HepG2 (cell line): Measurements from ENCODE around the gene PRKG1. TPM values are rescaled to one million over a fixed set of nuclear protein-coding genes. Genes with fewer than 3 reads are reported as not detected.

ENCODE experiments used
- ATAC-seq: fragments of 200-7000 bp; cut with Tn5 transposase; 3 replicates; pipeline ENCODE4 v1.9.1; 2020; ENCODE audit warnings: mild to moderate bottlenecking, moderate library complexity
- BruUV-seq: library from RNA; stranded (reverse); fragments of 400-500 nt; replicated peaks from 2 replicates; lab custom pipeline; 2021; lab: Mats Ljungman, UMichigan
- CTCF ChIA-PET: fragments of 300-600 bp; formaldehyde crosslinking; extraction: SDS; loops from one replicate; lab custom pipeline; 2021; ENCODE audit warnings: low total read pairs, inconsistent platforms, low intra/inter-chr PET ratio; lab: Yijun Ruan, JAX
- POLR2A ChIA-PET: fragments of 350-600 bp; sonication (Branson Sonifier 250); formaldehyde crosslinking; loops from one replicate; lab custom pipeline; 2020; ENCODE audit warnings: antibody characterized with exemption, inconsistent platforms; lab: Yijun Ruan, JAX
- DNase-seq: peaks from one replicate; pipeline ENCODE4 v3.0.0-alpha.2; 2015; ENCODE audit warnings: low spot score
- FAIRE-seq: peaks from 3 replicates; lab custom pipeline; 2011; peaks lifted over from hg19 to GRCh38; lab: Jason Lieb, UNC
- H2AFZ ChIP-seq: one replicate; pipeline ENCODE4 v1.6.1; 2011; ENCODE audit warnings: low read length, inconsistent platforms
- H3K27ac ChIP-seq: fragments of 300-600 bp; 3 replicates; pipeline ENCODE4 v1.8.0; 2011; ENCODE audit warnings: mixed run types, mild to moderate bottlenecking, mixed read lengths, low read length, inconsistent platforms; ENCODE audit not compliant: insufficient read depth; ENCODE audit errors: extremely low read length
- H3K27me3 ChIP-seq, 2 experiments: fragments of 200-600 bp in 1 of 2; 2 replicates in 1 of 2; 3 replicates in 1 of 2; pipeline versions ENCODE4 v1.6.0 to v1.8.0; 2011; ENCODE audit warnings: low read length in 2 of 2, mild to moderate bottlenecking in 2 of 2, moderate library complexity in 2 of 2, inconsistent platforms in 1 of 2; ENCODE audit not compliant: insufficient read depth in 2 of 2, control insufficient read depth in 1 of 2
- H3K36me3 ChIP-seq, 2 experiments: fragments of 200-600 bp in 1 of 2; replicated peaks in 1 of 2; 2 replicates in 1 of 2; 3 replicates in 1 of 2; pipeline versions ENCODE4 v1.5.1 to v1.8.0; 2011; ENCODE audit warnings: low read length in 2 of 2, inconsistent platforms in 1 of 2; ENCODE audit not compliant: insufficient read depth in 2 of 2, control insufficient read depth in 1 of 2
- H3K4me1 ChIP-seq: 2 replicates; pipeline ENCODE4 v1.5.1; 2012; ENCODE audit warnings: low read length, inconsistent platforms; ENCODE audit not compliant: insufficient read depth
- H3K4me2 ChIP-seq: 2 replicates; pipeline ENCODE4 v1.6.0; 2011; ENCODE audit warnings: low read depth, low read length, inconsistent platforms
- H3K4me3 ChIP-seq, 3 experiments: fragments of 200-600 bp in 1 of 3; sonication (generic), shearing (Covaris generic) in 1 of 3; replicated peaks in 1 of 3; 2 replicates each; pipeline ENCODE4 v1.5.1; 2011 to 2016; ENCODE audit warnings: low read length in 3 of 3, inconsistent platforms in 2 of 3, low read depth in 2 of 3, mild to moderate bottlenecking in 2 of 3, control low read depth in 1 of 3, mixed read lengths in 1 of 3; ENCODE audit not compliant: insufficient read depth in 1 of 3
- H3K79me2 ChIP-seq: one replicate; pipeline ENCODE4 v1.6.1; 2011; ENCODE audit warnings: low read length, inconsistent platforms; ENCODE audit not compliant: insufficient read depth
- H3K9ac ChIP-seq: 2 replicates; pipeline ENCODE4 v1.6.0; 2011; ENCODE audit warnings: mild to moderate bottlenecking, low read depth, low read length, inconsistent platforms; ENCODE audit not compliant: insufficient read depth
- H3K9me3 ChIP-seq: 2 replicates; pipeline ENCODE4 v1.5.1; 2012; ENCODE audit warnings: mild to moderate bottlenecking, low read length
- H4K20me1 ChIP-seq: 2 replicates; pipeline ENCODE4 v1.6.0; 2011; ENCODE audit warnings: inconsistent platforms, mild to moderate bottlenecking, low read length, moderate library complexity; ENCODE audit not compliant: insufficient read depth
- ATM ChIP-seq: fragments of 450-650 bp; IDR thresholded peaks from 2 replicates; pipeline ENCODE4 v1.7.1; 2017; ENCODE audit warnings: mild to moderate bottlenecking, borderline replicate concordance
- BRD4 ChIP-seq: sonication (generic); formaldehyde crosslinking; IDR thresholded peaks from 2 replicates; pipeline ENCODE4 v1.4.0; 2020; ENCODE audit warnings: missing genetic modification reagents
- CEBPB ChIP-seq: IDR thresholded peaks from 2 replicates; pipeline ENCODE4 v1.6.1; 2011; ENCODE audit warnings: low read depth, low read length, improper control_type of control experiment, borderline replicate concordance
- CSRNP2 ChIP-seq: sonication (generic); formaldehyde crosslinking; conservative IDR thresholded peaks from 2 replicates; pipeline ENCODE4 v1.8.0; 2022; ENCODE audit warnings: low read depth, missing genetic modification reagents
- FOXK2 ChIP-seq: fragments of 450-650 bp; IDR thresholded peaks from 2 replicates; pipeline ENCODE4 v1.6.1; 2016
- HOXD1 ChIP-seq: sonication (generic); formaldehyde crosslinking; IDR thresholded peaks from 2 replicates; pipeline ENCODE4 v1.5.0; 2020; ENCODE audit warnings: missing genetic modification reagents
- ISL2 ChIP-seq: sonication (generic); formaldehyde crosslinking; IDR thresholded peaks from 2 replicates; pipeline ENCODE4 v1.5.0; 2020; ENCODE audit warnings: missing genetic modification reagents
- MED8 ChIP-seq: sonication (generic); formaldehyde crosslinking; IDR thresholded peaks from 2 replicates; pipeline ENCODE4 v1.8.1; 2023; ENCODE audit warnings: mild to moderate bottlenecking, missing genetic modification reagents; ENCODE audit not compliant: insufficient replicate concordance
- MTF1 ChIP-seq: sonication (generic); formaldehyde crosslinking; IDR thresholded peaks from 2 replicates; pipeline ENCODE4 v1.5.0; 2020; ENCODE audit warnings: missing genetic modification reagents
- MXD4 ChIP-seq: IDR thresholded peaks from 2 replicates; pipeline ENCODE4 v1.6.1; 2016; ENCODE audit warnings: mild to moderate bottlenecking, missing biosample characterization, missing genetic modification reagents
- NR2C2 ChIP-seq: sonication (generic); formaldehyde crosslinking; IDR thresholded peaks from 2 replicates; pipeline ENCODE4 v1.4.0; 2020; ENCODE audit warnings: missing genetic modification reagents, mild to moderate bottlenecking, moderate library complexity, borderline replicate concordance
- NRL ChIP-seq: sonication (generic); formaldehyde crosslinking; IDR thresholded peaks from 2 replicates; pipeline ENCODE4 v1.5.0; 2020; ENCODE audit warnings: missing genetic modification reagents, mild to moderate bottlenecking, moderate library complexity, borderline replicate concordance
- PBX2 ChIP-seq: IDR thresholded peaks from 2 replicates; pipeline ENCODE4 v1.6.1; 2016; ENCODE audit warnings: control low read depth
- PPARG ChIP-seq: conservative IDR thresholded peaks from 2 replicates; pipeline ENCODE4 v1.6.1; 2016; ENCODE audit warnings: missing biosample characterization, missing genetic modification reagents
- RAD51 ChIP-seq: fragments of 450-650 bp; IDR thresholded peaks from 2 replicates; pipeline ENCODE4 v1.6.1; 2016; ENCODE audit warnings: borderline replicate concordance
- TBX3 ChIP-seq: fragments of 450-650 bp; IDR thresholded peaks from 2 replicates; pipeline ENCODE4 v1.6.1; 2017; ENCODE audit warnings: antibody characterized with exemption, mild to moderate bottlenecking, inconsistent platforms, borderline replicate concordance
- TCF7L2 ChIP-seq: IDR thresholded peaks from 2 replicates; pipeline ENCODE4 v1.6.1; 2011; ENCODE audit warnings: mild to moderate bottlenecking, low read depth, low read length, moderate library complexity
- YEATS4 ChIP-seq: sonication (generic); formaldehyde crosslinking; IDR thresholded peaks from 2 replicates; pipeline ENCODE4 v1.4.0; 2020; ENCODE audit warnings: missing genetic modification reagents, borderline replicate concordance
- ZBTB38 ChIP-seq: sonication (generic); formaldehyde crosslinking; IDR thresholded peaks from 2 replicates; pipeline ENCODE4 v1.5.1; 2020; ENCODE audit warnings: mild to moderate bottlenecking, missing genetic modification reagents
- ZNF430 ChIP-seq: sonication (generic); formaldehyde crosslinking; IDR thresholded peaks from 2 replicates; pipeline ENCODE4 v1.9.0; 2021; ENCODE audit warnings: mild to moderate bottlenecking, missing genetic modification reagents
- ZNF501 ChIP-seq: sonication (generic); formaldehyde crosslinking; IDR thresholded peaks from 2 replicates; pipeline ENCODE4 v1.5.1; 2020; ENCODE audit warnings: mild to moderate bottlenecking, moderate library complexity, missing genetic modification reagents
- ZNF737 ChIP-seq: sonication (generic); formaldehyde crosslinking; IDR thresholded peaks from 2 replicates; pipeline ENCODE4 v1.5.0; 2020; ENCODE audit warnings: missing genetic modification reagents, mild to moderate bottlenecking, borderline replicate concordance
- WGBS: methylation state at CpG from one replicate; pipeline ENCODE4 v1.1.6; 2017; ENCODE audit warnings: low lambda C conversion rate; 5-methylcytosine and 5-hydroxymethylcytosine counted together
- in situ Hi-C: cut with HindIII; loops from 2 replicates; pipeline ENCODE4 v1.10.0; 2017; ENCODE audit warnings: low pct_unique_long_range_greater_than_20kb; ENCODE audit not compliant: extremely low pct_ligation_motif_present
- intact Hi-C: fragments of 100-400 bp; cut with micrococcal nuclease; formaldehyde crosslinking; loops from one replicate; pipeline ENCODE4 v1.10.0; 2022; ENCODE audit not compliant: unreplicated experiment
- polyA plus RNA-seq, 8 experiments: library from polyadenylated mRNA; depleted of rRNA in 3 of 8; stranded (reverse) in 7 of 8; unstranded in 1 of 8; fragments of >200 nt; fragmentation: Illumina TruSeq in 4 of 8; extraction: Trizol in 4 of 8; gene quantifications; 2 replicates each; pipeline versions ENCODE4 v1.2.1 to v1.2.3, GENCODE V29; 2011 to 2016; ENCODE audit warnings: low read depth in 4 of 8, missing spikeins in 1 of 8, mixed read lengths in 1 of 8; ENCODE audit not compliant: insufficient read depth in 1 of 8
- total RNA-seq, 5 experiments: library from RNA; depleted of rRNA; stranded (reverse); fragments of >200 nt; fragmentation: Illumina TruSeq; extraction: Trizol; gene quantifications; 2 replicates each; pipeline ENCODE4 v1.2.3, GENCODE V29; 2016; ENCODE audit warnings: low read depth in 1 of 5

Gene PRKG1
- total and polyA plus RNA-seq, 2 of the 13 experiments (the other 11 are each of a cell fraction or from before 2014, with no cell fraction given) = 0.01 TPM; not detected in 1

- no TSS peak for BruUV-seq
- H3K27ac ChIP-seq = no peak overlapping the region
- DNase-seq = peak; percentile 27
These were observed 1137.8 kb downstream of the PRKG1 start for GRCh38 chr10:52212062-52212461.

GRCh38 chr10:52212802-52213201 lies 1138.5 kb downstream of the PRKG1 start:
- POLR2A ChIA-PET = no interaction called here
- FAIRE-seq = no peak
- H4K20me1 ChIP-seq = no peaks in the 10 kb centered on the region
- TF ChIP-seq BRD4 (CRISPR knock-in tag) (no peak), MXD4 (CRISPR knock-in tag) (no peak), NRL (CRISPR knock-in tag) (no peak), CSRNP2 (CRISPR knock-in tag) (no peak), FOXK2 (no peak), ISL2 (CRISPR knock-in tag) (peak; percentile 30; the same call in 1 of the 2 replicates), NR2C2 (CRISPR knock-in tag) (no peak), YEATS4 (no peak), ZNF501 (CRISPR knock-in tag) (no peak), MED8 (CRISPR knock-in tag) (no peak), TCF7L2 (no peak), PBX2 (CRISPR knock-in tag) (no peak), ZBTB38 (CRISPR knock-in tag) (no peak), TBX3 (no peak), HOXD1 (CRISPR knock-in tag) (no peak)

More at GRCh38 chr10:52212062-52212461, 1137.8 kb downstream of the PRKG1 start:
- in situ Hi-C loops (loop anchor here (25.0 kb wide), 2 partner anchors 825 to 1200 kb away; no protein-coding TSS in a partner anchor), intact Hi-C loops (loop anchor here (2.0 kb wide), 1 partner anchor 1211 kb away; no protein-coding TSS in a partner anchor)
- ChIA-PET CTCF (no interaction called here), POLR2A (no interaction called here)
- Histone ChIP-seq H2AFZ (peak overlapping the region; percentile 2), H3K27me3 (no peaks in the 10 kb centered on the region), H3K4me3 (no peak overlapping the region), H3K4me1 (peaks cover 19% of the 10 kb centered on the region), H3K4me2 (no peak overlapping the region), H3K9me3 (no peaks in the 10 kb centered on the region), H3K79me2 (no peaks in the 10 kb centered on the region), H4K20me1 (no peaks in the 10 kb centered on the region), H3K36me3 (no peaks in the 10 kb centered on the region), H3K9ac (no peak overlapping the region)
- ATAC-seq (peak; percentile 84), FAIRE-seq (no peak)
- WGBS = 29% methylated on average over 4 of the region's 4 CpGs
- TF ChIP-seq RAD51 = no peak
- TF ChIP-seq ATM = no peak
- TF ChIP-seq PPARG (CRISPR knock-in tag) = peak; percentile 47
- no peak for TF ChIP-seq ZNF430 (CRISPR knock-in tag)
- TF ChIP-seq TCF7L2 = no peak
- TF ChIP-seq ZNF737 (CRISPR knock-in tag) = no peak
- peak; percentile 47; the same call in 1 of the 2 replicates for TF ChIP-seq CEBPB
- no peak for TF ChIP-seq MTF1 (CRISPR knock-in tag)

More at GRCh38 chr10:52212802-52213201, 1138.5 kb downstream of the PRKG1 start:
- intact Hi-C loops (loop anchor here (2.0 kb wide), 1 partner anchor 1212 kb away; no protein-coding TSS in a partner anchor), in situ Hi-C loops (loop anchor here (25.0 kb wide), 2 partner anchors 826 to 1201 kb away; no protein-coding TSS in a partner anchor)
- Histone ChIP-seq H3K79me2 (no peaks in the 10 kb centered on the region), H3K9ac (no peak overlapping the region; the same call in 1 of the 2 replicates), H3K27me3 (no peaks in the 10 kb centered on the region), H2AFZ (peak overlapping the region; percentile 43), H3K4me2 (peak overlapping the region; percentile 59), H3K4me1 (peaks cover 19% of the 10 kb centered on the region), H3K27ac (no peak overlapping the region), H3K4me3 (peak overlapping the region in 2 of 3 experiments; percentile 11 to 29; a peak in 3 of 6 replicates), H3K9me3 (no peaks in the 10 kb centered on the region), H3K36me3 (no peaks in the 10 kb centered on the region)
- CTCF ChIA-PET = no interaction called here
- no TSS peak for BruUV-seq
- ATAC-seq = peak; percentile 74
- DNase-seq = peak; percentile 64
- 0% methylated on average over 4 of the region's 4 CpGs for whole genome bisulfite sequencing
